OCI-LY7 (cell line): Measurements from ENCODE around the gene STN1.

Source experiments
- CTCF ChIP-seq: fragments of 200-600 bp; sonication (generic); conservative IDR thresholded peaks from 2 replicates; pipeline ENCODE4 v1.5.1; 2014; ENCODE audit warnings: mild to moderate bottlenecking, antibody characterized with exemption, low read length, moderate library complexity, mixed read lengths
- EZH2phosphoT487 ChIP-seq: fragments of 200-600 bp; sonication (generic); IDR thresholded peaks from 2 replicates; pipeline ENCODE4 v1.6.1; 2018; ENCODE audit warnings: low read depth, borderline replicate concordance, mild to moderate bottlenecking, mixed run types, antibody characterized with exemption, low read length, moderate library complexity, mixed read lengths

GRCh38 chr10:103911021-103911459 is 6.9 kb downstream of the STN1 start:
- TF ChIP-seq EZH2phosphoT487 (no peak), CTCF (no peak)
